OCI-LY3 (cell line): Measurements from ENCODE around the gene RAPGEF5.

Source experiments
- H2AFZ ChIP-seq: fragments of 200-600, 300-600 bp; shearing (Covaris generic); 2 replicates; pipeline ENCODE4 v1.6.0; 2014; ENCODE audit warnings: antibody characterized with exemption, low read depth, low read length
- H3K27ac ChIP-seq: fragments of 200-600, 300-600 bp; sonication (generic); 2 replicates; pipeline ENCODE4 v1.5.1; 2014; ENCODE audit warnings: mild to moderate bottlenecking, low read length, moderate library complexity, mixed read lengths
- H3K27me3 ChIP-seq: fragments of 200-600, 300-600 bp; sonication (generic); 2 replicates; pipeline ENCODE4 v1.6.1; 2014; ENCODE audit warnings: low read depth, low read length, mixed read lengths
- H3K36me3 ChIP-seq: fragments of 200-600, 300-600 bp; sonication (generic); replicated peaks from 2 replicates; pipeline ENCODE3; 2014; ENCODE audit warnings: low read depth, low read length, mixed read lengths
- H3K4me1 ChIP-seq: fragments of 300-600, 200-600 bp; sonication (generic); 2 replicates; pipeline ENCODE4 v1.6.1; 2014; ENCODE audit warnings: low read length, mixed read lengths
- H3K4me2 ChIP-seq: fragments of 200-600, 300-600 bp; sonication (generic); 2 replicates; pipeline ENCODE4 v1.6.1; 2014; ENCODE audit warnings: low read length, mixed read lengths
- H3K4me3 ChIP-seq: fragments of 300-600, 200-600 bp; sonication (generic); 2 replicates; pipeline ENCODE4 v1.5.1; 2014; ENCODE audit warnings: antibody characterized with exemption, mild to moderate bottlenecking, low read length, moderate library complexity
- H3K79me2 ChIP-seq: fragments of 300-600, 200-600 bp; shearing (Covaris generic); 2 replicates; pipeline ENCODE4 v1.6.1; 2014; ENCODE audit warnings: mild to moderate bottlenecking, low read length, mixed read lengths
- H3K9ac ChIP-seq: fragments of 300-600, 200-600 bp; shearing (Covaris generic); 2 replicates; pipeline ENCODE4 v1.6.0; 2014; ENCODE audit warnings: mild to moderate bottlenecking, low read length, moderate library complexity
- H3K9me3 ChIP-seq: fragments of 200-600, 300-600 bp; shearing (Covaris generic); 2 replicates; pipeline ENCODE4 v1.6.1; 2014; ENCODE audit warnings: low read length, mixed read lengths; ENCODE audit not compliant: insufficient read depth
- H4K20me1 ChIP-seq: fragments of 200-600, 300-600 bp; sonication (generic); 2 replicates; pipeline ENCODE4 v1.6.1; 2016; ENCODE audit warnings: low read length, mixed read lengths; ENCODE audit not compliant: insufficient read depth
- CTCF ChIP-seq: fragments of 200-600, 300-600 bp; sonication (generic); IDR thresholded peaks from 2 replicates; pipeline ENCODE4 v1.5.1; 2014; ENCODE audit warnings: antibody characterized with exemption, low read length, low read depth
- EZH2phosphoT487 ChIP-seq: fragments of 200-600 bp; shearing (Covaris generic); IDR thresholded peaks from 2 replicates; pipeline ENCODE4 v1.6.1; 2018; ENCODE audit warnings: antibody characterized with exemption, mixed run types, low read depth

RAPGEF5 gene

GRCh38 chr7:22288202-22288601 is 68.8 kb downstream of the RAPGEF5 start:
- H3K9ac ChIP-seq: no peak overlapping the region
- no peak overlapping the region for H3K4me3 ChIP-seq
- H2AFZ ChIP-seq: no peak overlapping the region
- no peak overlapping the region for H3K4me2 ChIP-seq
- H3K4me1 ChIP-seq: no peaks in the 10 kb centered on the region
- H3K79me2 ChIP-seq: no peaks in the 10 kb centered on the region
- H3K36me3 ChIP-seq: no peaks in the 10 kb centered on the region
- no peak for TF ChIP-seq EZH2phosphoT487
- TF ChIP-seq CTCF: no peak
- H4K20me1 ChIP-seq: no peaks in the 10 kb centered on the region
- no peak overlapping the region for H3K27ac ChIP-seq
- no peaks in the 10 kb centered on the region for H3K9me3 ChIP-seq
- no peaks in the 10 kb centered on the region for H3K27me3 ChIP-seq

GRCh38 chr7:22287412-22287811 is 69.5 kb downstream of the RAPGEF5 start:
- H3K27ac ChIP-seq: no peak overlapping the region
- no peaks in the 10 kb centered on the region for H3K79me2 ChIP-seq
- no peak overlapping the region for H3K9ac ChIP-seq
- H3K4me3 ChIP-seq: no peak overlapping the region
- H3K4me2 ChIP-seq: no peak overlapping the region
- no peak overlapping the region for H2AFZ ChIP-seq
- no peak for TF ChIP-seq CTCF
- TF ChIP-seq EZH2phosphoT487: no peak
- H3K4me1 ChIP-seq: no peaks in the 10 kb centered on the region
- no peaks in the 10 kb centered on the region for H3K27me3 ChIP-seq
- H4K20me1 ChIP-seq: no peaks in the 10 kb centered on the region
- no peaks in the 10 kb centered on the region for H3K36me3 ChIP-seq
- H3K9me3 ChIP-seq: no peaks in the 10 kb centered on the region

- H3K9me3 ChIP-seq: no peaks in the 10 kb centered on the region
- H4K20me1 ChIP-seq: no peaks in the 10 kb centered on the region
- H3K79me2 ChIP-seq: no peaks in the 10 kb centered on the region
- no peak overlapping the region for H3K9ac ChIP-seq
- no peak overlapping the region for H3K4me2 ChIP-seq
- H3K4me1 ChIP-seq: no peaks in the 10 kb centered on the region
- no peak for TF ChIP-seq CTCF
- no peak for TF ChIP-seq EZH2phosphoT487
- H3K36me3 ChIP-seq: no peaks in the 10 kb centered on the region
- no peak overlapping the region for H3K4me3 ChIP-seq
- no peak overlapping the region for H3K27ac ChIP-seq
- no peak overlapping the region for H2AFZ ChIP-seq
- H3K27me3 ChIP-seq: no peaks in the 10 kb centered on the region
Measured at GRCh38 chr7:22286436-22286835, 70.5 kb downstream of the RAPGEF5 start.

GRCh38 chr7:22281481-22281880 is 75.5 kb downstream of the RAPGEF5 start:
- no peaks in the 10 kb centered on the region for H3K27me3 ChIP-seq
- no peaks in the 10 kb centered on the region for H4K20me1 ChIP-seq
- H3K79me2 ChIP-seq: no peaks in the 10 kb centered on the region
- TF ChIP-seq EZH2phosphoT487: no peak
- H3K4me3 ChIP-seq: no peak overlapping the region
- no peaks in the 10 kb centered on the region for H3K4me1 ChIP-seq
- no peak overlapping the region for H3K9ac ChIP-seq
- H3K27ac ChIP-seq: no peak overlapping the region
- no peaks in the 10 kb centered on the region for H3K9me3 ChIP-seq
- H3K36me3 ChIP-seq: no peaks in the 10 kb centered on the region
- H3K4me2 ChIP-seq: no peak overlapping the region
- H2AFZ ChIP-seq: no peak overlapping the region

- Histone ChIP-seq H2AFZ (no peak overlapping the region), H3K27ac (no peak overlapping the region), H3K27me3 (no peaks in the 10 kb centered on the region), H3K4me2 (no peak overlapping the region), H3K9me3 (no peaks in the 10 kb centered on the region), H4K20me1 (no peaks in the 10 kb centered on the region), H3K9ac (no peak overlapping the region), H3K4me3 (no peak overlapping the region), H3K4me1 (no peaks in the 10 kb centered on the region), H3K79me2 (no peaks in the 10 kb centered on the region), H3K36me3 (no peaks in the 10 kb centered on the region)
- TF ChIP-seq EZH2phosphoT487: no peak
- TF ChIP-seq CTCF: no peak
Measured at GRCh38 chr7:22280031-22280430, 76.9 kb downstream of the RAPGEF5 start.
